PC-9 (cell line): ENCODE data around the gene PMM2.

Experiments used
- EZH2 ChIP-seq: fragments of 200-600 bp; sonication (generic); IDR thresholded peaks from 2 replicates; pipeline ENCODE4 v1.8.0; 2017; ENCODE audit warnings: antibody characterized with exemption, low read depth
- TF ChIP-seq, protein P1 (sequence below): fragments of 200-600 bp; sonication (generic); conservative IDR thresholded peaks from 2 replicates; pipeline ENCODE4 v1.6.1; 2017; ENCODE audit warnings: mixed run types, antibody characterized with exemption, mild to moderate bottlenecking, moderate library complexity

- no peak for TF ChIP-seq EZH2
- TF ChIP-seq, protein P1, sequence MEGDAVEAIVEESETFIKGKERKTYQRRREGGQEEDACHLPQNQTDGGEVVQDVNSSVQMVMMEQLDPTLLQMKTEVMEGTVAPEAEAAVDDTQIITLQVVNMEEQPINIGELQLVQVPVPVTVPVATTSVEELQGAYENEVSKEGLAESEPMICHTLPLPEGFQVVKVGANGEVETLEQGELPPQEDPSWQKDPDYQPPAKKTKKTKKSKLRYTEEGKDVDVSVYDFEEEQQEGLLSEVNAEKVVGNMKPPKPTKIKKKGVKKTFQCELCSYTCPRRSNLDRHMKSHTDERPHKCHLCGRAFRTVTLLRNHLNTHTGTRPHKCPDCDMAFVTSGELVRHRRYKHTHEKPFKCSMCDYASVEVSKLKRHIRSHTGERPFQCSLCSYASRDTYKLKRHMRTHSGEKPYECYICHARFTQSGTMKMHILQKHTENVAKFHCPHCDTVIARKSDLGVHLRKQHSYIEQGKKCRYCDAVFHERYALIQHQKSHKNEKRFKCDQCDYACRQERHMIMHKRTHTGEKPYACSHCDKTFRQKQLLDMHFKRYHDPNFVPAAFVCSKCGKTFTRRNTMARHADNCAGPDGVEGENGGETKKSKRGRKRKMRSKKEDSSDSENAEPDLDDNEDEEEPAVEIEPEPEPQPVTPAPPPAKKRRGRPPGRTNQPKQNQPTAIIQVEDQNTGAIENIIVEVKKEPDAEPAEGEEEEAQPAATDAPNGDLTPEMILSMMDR, result no peak
Observed at GRCh38 chr16:8882041-8882617, 84.5 kb downstream of the PMM2 start, which contains the start of gene LITAFD.
